ENCODE results near the gene ISM1.
"Not testable (repeated sequence)": the region's sequence is repeated elsewhere in the genome, so short reads cannot be mapped to it uniquely, and the experiment has no call there.

ISM1 gene

DNA sequence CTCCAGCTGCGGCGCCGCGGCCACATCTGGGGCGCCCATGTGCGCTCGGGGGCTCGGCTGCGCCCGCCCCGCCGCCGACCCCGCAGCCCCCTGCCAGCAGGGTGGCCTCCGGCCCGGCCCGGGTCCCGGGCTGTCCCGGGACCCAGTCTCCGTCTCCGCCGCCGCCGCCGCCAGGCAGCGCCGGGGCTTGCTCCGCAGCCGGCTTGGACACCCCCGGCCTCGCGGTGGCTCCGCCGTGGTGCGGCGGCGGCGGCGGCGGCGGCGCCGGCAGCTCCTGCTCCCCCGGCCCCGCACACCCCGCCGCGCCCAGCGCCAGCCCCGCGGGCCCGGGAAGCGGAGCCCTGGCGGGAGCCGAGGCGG is 219 bp downstream of the ISM1 start:
- in situ Hi-C loops (cut with HindIII; ENCODE audit: low sequenced_read_pairs): no loop called here

- in situ Hi-C loops (cut with HindIII; ENCODE audit: low sequenced_read_pairs): no loop called here
These were observed 722 bp downstream of the ISM1 start for GRCh38 chr20:13221673-13222318.

- in situ Hi-C loops (cut with HindIII; ENCODE audit: low sequenced_read_pairs): no loop called here
These were observed 1.2 kb downstream of the ISM1 start for GRCh38 chr20:13222319-13222716.

DNA sequence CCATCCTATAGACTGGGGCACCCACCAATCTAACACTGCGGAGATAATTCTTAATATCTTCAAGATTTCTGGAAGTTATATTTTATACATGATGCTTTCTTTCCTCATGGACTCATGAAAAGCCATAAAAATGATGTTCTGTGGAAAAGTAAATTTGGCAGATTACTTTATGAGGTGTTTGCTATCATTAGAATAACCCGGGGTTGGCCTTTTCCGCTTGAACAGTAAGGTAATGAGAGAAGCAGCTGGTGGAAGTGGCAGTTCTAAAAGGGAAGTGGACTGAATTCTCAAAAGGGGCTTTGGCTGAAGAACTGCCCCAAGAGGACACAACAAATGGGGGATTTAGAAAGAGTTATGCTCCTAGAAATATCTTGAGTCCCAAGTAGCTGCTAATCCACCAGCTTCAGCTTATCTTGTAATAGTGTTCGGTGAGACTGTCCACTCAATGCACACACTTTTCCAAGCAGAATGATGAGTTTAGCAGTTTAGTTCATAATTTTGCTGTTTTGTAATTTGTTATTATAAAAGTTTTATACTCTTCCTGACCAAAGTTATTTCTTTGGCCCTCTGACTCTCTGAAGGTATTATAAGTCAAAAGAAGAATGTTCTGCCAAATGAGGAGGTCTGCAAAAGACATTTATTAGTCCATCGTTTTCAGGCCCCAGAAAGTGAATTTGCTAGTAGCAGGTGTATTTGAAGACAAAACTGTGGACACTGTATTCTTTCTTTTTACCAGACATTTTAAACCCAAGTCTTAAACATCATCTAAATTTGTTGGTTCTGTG is 2.9 kb downstream of the ISM1 start:
- in situ Hi-C loops (cut with HindIII; ENCODE audit: low sequenced_read_pairs): no loop called here

GRCh38 chr20:13226367-13226766 is 5.3 kb downstream of the ISM1 start:
- in situ Hi-C loops (cut with HindIII; ENCODE audit: low sequenced_read_pairs): loop anchor here (5.0 kb wide), 1 partner anchor 99 kb away; no protein-coding TSS in a partner anchor

DNA sequence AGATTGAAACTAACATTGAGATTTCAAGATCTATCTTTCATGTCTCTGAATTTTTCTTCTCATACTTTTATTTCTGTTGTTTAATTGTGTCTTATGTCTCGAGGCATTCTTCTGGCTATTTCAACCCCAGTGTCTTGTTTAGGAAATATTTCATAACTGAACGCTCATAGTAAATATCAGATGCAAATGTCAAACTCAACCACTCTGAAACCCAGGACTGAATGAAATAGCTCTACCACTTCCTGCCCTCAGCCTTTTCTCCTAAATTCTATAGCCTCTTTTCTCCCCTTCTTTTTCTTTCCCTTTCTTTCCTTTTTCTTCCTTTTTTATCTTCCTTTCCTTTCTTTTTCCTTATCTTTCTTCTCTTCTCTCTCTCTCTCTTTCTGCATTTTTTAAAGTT is 7.7 kb downstream of the ISM1 start:
- in situ Hi-C loops (cut with HindIII; ENCODE audit: low sequenced_read_pairs): loop anchor here (5.0 kb wide), 1 partner anchor 101 kb away; no protein-coding TSS in a partner anchor

- in situ Hi-C loops (cut with HindIII; ENCODE audit: low sequenced_read_pairs): loop anchor here (5.0 kb wide), 1 partner anchor 102 kb away; no protein-coding TSS in a partner anchor
These were observed 8.5 kb downstream of the ISM1 start for GRCh38 chr20:13229538-13229937.

- in situ Hi-C loops (cut with HindIII; ENCODE audit: low sequenced_read_pairs): no loop called here
These were observed 10.1 kb downstream of the ISM1 start for GRCh38 chr20:13231031-13231752.

GRCh38 chr20:13232999-13233398 is 11.9 kb downstream of the ISM1 start:
- in situ Hi-C loops (cut with HindIII; ENCODE audit: low sequenced_read_pairs): no loop called here

DNA sequence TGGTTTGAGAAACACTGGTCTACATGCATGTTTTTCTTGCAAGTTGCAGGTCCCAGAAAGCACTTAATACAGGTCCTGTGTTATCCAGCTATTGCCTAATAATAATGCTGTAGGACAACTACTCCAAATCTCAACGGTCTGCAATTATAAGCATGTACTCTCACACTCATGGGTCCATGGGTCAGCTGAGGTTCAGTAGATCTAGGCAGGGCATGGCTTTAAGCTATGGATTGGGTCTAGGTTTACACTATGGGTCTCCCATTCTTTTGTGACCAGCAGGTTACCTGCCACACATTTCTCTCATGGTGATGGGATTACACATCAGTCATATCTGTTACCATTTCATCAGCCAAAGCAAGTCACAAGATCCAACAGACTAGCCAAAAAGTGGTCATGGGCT is 13.9 kb downstream of the ISM1 start:
- in situ Hi-C loops (cut with HindIII; ENCODE audit: low sequenced_read_pairs): no loop called here

DNA sequence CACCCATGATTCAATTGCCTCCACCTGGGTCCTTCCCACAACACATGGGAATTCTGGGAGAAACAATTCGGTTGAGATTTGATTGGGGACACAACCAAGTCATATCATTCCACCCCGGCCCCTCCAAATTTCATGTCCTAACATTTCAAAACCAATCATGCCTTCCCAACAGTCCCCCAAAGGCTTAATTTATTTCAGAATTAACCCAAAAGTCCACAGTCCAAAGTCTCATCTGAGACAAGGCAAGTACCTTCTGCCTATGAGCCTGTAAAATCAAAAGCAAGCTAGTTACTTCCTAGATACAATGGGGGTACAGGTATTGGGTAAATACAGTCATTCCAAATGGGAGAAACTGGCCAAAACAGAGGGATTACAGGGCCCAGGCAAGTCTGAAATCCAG is 15.3 kb downstream of the ISM1 start:
- in situ Hi-C loops (cut with HindIII; ENCODE audit: low sequenced_read_pairs): not testable (repeated sequence)

GRCh38 chr20:13236990-13237720 is 16.1 kb downstream of the ISM1 start:
- in situ Hi-C loops (cut with HindIII; ENCODE audit: low sequenced_read_pairs): no loop called here

- in situ Hi-C loops (cut with HindIII; ENCODE audit: low sequenced_read_pairs): no loop called here
These were observed 17.1 kb downstream of the ISM1 start for GRCh38 chr20:13238001-13238653.

- in situ Hi-C loops (cut with HindIII; ENCODE audit: low sequenced_read_pairs): loop anchor here (5.0 kb wide), 1 partner anchor 48 kb away; no protein-coding TSS in a partner anchor
These were observed 22.8 kb downstream of the ISM1 start for GRCh38 chr20:13243826-13244376.

DNA sequence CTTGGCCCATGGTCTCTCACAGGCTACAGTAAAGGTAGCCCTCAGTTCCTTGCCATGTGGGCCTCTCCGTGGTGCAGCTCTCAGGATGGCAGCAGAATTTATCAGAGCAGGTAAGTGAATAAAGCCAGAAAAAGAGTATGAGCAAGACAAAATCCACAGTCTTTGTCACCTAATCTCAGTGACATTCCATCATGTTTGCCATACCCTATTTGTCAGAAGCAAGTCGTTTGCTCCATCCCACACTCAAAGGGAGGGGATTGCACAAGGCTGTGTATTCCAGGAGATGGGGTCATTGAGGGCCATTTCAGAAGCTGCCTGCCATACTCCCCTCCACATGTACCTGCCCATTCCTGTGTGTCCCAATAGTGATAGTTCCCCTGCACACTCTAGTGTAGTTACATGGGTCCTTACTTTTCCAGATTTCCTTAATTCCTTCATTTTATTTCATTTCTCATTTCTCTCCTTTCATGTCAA is 24.2 kb downstream of the ISM1 start:
- in situ Hi-C loops (cut with HindIII; ENCODE audit: low sequenced_read_pairs): no loop called here

DNA sequence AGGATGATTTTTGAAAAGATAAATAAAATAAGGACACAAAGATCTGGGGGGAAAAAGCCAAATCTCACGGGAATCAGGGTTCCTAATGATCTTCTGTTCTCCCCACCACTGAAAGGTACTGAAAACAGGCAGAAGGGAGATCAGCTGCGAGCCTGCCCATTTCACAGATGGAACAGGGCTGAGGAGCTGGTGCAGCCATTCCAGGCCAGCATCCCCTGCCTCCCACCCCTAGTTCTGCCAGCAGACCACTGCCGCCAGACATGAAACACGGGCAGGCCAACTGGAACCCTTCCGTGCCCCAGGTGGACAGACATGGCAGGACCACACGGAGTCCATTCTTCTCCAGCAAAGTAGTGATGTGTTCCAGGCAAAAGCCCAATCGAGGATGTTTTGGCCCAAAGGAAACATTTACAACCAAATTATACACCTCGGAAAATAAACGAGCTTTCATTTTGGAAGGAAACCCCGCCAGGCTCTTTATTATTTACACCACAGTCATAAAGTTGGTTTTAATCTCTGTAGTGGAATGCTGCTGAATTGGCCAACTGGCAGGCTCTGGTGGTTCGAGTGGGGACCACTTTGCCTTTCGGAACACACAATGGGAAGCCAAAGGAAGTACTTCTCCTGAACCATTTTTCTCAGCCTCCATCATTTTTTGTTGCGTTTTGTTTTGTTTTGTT is 28.2 kb downstream of the ISM1 start:
- in situ Hi-C loops (cut with HindIII; ENCODE audit: low sequenced_read_pairs): no loop called here

- in situ Hi-C loops (cut with HindIII; ENCODE audit: low sequenced_read_pairs): no loop called here
These were observed 28.7 kb downstream of the ISM1 start for GRCh38 chr20:13249798-13250170.

GRCh38 chr20:13250251-13250650 is 29.2 kb downstream of the ISM1 start:
- in situ Hi-C loops (cut with HindIII; ENCODE audit: low sequenced_read_pairs): no loop called here

- in situ Hi-C loops (cut with HindIII; ENCODE audit: low sequenced_read_pairs): no loop called here
These were observed 30.2 kb downstream of the ISM1 start for GRCh38 chr20:13251106-13251903.
